ENCODE data around the gene KCNAB1.
"Not testable (repeated sequence)": the region's sequence is repeated elsewhere in the genome, so short reads cannot be mapped to it uniquely, and the experiment has no call there.

GRCh38 chr3:156284637-156285036 is 164.3 kb downstream of the KCNAB1 start:
- TF ChIP-seq, protein P1, sequence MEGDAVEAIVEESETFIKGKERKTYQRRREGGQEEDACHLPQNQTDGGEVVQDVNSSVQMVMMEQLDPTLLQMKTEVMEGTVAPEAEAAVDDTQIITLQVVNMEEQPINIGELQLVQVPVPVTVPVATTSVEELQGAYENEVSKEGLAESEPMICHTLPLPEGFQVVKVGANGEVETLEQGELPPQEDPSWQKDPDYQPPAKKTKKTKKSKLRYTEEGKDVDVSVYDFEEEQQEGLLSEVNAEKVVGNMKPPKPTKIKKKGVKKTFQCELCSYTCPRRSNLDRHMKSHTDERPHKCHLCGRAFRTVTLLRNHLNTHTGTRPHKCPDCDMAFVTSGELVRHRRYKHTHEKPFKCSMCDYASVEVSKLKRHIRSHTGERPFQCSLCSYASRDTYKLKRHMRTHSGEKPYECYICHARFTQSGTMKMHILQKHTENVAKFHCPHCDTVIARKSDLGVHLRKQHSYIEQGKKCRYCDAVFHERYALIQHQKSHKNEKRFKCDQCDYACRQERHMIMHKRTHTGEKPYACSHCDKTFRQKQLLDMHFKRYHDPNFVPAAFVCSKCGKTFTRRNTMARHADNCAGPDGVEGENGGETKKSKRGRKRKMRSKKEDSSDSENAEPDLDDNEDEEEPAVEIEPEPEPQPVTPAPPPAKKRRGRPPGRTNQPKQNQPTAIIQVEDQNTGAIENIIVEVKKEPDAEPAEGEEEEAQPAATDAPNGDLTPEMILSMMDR (conservative IDR thresholded peaks at IDR 0.05 in 1 of 2, IDR thresholded peaks at IDR 0.05 in 1 of 2; ENCODE audit: low read depth in 1 of 2, low read length in 2 of 2), result not testable (repeated sequence)
- not testable (repeated sequence) for TF ChIP-seq EZH2 (IDR thresholded peaks at IDR 0.05; ENCODE audit: low read length, missing control alignments)

Data from fibroblast of lung (primary cell).